Measurements from ENCODE around the gene DLGAP1. TPM values are rescaled to one million over a fixed set of nuclear protein-coding genes. Genes with fewer than 3 reads are reported as not detected.

DLGAP1 gene
- total and polyA plus RNA-seq, 2 of the 13 experiments (the other 11 are each of a cell fraction or from before 2014, with no cell fraction given), result 0.01 TPM; not detected in 1

DNA sequence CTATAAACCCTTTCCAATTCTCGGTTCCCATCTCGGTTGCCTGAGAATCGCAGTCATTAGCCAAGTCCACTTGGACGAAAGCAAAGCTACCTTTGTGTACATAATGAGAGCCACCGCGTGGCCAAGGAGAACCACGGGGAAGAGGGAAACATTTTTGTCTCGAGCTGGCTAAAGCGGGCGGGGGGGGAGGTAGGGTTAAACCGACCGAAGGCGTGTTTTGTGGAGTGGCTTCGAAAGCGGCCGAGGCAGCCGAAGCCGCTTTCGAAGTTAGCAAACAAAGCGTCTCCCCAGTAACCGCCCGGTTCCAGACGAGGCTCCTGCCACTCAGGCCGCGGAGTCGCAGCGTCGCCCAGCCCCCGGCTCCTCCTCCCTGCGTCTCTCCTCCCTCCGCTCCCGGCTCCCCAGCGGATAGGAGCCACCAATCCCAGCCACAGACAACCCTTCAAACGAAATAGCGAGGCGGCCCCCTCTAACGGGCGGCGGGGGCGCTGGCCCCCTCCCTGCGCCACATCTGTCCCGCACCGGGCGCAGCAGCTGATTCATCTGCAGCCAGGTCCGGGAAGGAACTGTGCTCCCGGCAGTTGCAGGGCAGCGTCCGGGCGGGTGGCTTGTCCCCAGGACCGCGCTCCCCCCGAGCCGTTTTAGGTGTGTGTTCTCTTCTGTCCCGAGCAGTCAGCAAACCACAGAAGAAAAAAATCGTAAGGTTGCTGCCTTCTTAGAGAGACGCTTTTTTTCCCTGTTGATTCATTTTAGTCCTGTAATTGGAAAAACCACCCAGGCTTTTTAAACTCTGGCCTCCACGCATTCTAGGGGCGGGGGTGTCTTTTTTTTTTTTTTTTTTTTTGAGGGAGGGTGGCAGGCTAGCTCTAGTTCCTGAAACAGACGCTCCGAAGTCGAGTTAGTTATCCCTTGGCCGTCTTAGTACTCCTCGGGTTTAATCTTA, 1006.9 kb downstream of the DLGAP1 start (continued):
- TF ChIP-seq, protein P1, sequence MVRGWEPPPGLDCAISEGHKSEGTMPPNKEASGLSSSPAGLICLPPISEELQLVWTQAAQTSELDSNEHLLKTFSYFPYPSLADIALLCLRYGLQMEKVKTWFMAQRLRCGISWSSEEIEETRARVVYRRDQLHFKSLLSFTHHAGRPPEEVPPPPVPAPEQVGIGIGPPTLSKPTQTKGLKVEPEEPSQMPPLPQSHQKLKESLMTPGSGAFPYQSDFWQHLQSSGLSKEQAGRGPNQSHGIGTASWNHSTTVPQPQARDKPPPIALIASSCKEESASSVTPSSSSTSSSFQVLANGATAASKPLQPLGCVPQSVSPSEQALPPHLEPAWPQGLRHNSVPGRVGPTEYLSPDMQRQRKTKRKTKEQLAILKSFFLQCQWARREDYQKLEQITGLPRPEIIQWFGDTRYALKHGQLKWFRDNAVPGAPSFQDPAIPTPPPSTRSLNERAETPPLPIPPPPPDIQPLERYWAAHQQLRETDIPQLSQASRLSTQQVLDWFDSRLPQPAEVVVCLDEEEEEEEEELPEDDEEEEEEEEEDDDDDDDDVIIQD (CRISPR knock-in tag; IDR thresholded peaks at IDR 0.05; ENCODE audit: low read depth), result peak; percentile 88
- TF ChIP-seq, protein P2, sequence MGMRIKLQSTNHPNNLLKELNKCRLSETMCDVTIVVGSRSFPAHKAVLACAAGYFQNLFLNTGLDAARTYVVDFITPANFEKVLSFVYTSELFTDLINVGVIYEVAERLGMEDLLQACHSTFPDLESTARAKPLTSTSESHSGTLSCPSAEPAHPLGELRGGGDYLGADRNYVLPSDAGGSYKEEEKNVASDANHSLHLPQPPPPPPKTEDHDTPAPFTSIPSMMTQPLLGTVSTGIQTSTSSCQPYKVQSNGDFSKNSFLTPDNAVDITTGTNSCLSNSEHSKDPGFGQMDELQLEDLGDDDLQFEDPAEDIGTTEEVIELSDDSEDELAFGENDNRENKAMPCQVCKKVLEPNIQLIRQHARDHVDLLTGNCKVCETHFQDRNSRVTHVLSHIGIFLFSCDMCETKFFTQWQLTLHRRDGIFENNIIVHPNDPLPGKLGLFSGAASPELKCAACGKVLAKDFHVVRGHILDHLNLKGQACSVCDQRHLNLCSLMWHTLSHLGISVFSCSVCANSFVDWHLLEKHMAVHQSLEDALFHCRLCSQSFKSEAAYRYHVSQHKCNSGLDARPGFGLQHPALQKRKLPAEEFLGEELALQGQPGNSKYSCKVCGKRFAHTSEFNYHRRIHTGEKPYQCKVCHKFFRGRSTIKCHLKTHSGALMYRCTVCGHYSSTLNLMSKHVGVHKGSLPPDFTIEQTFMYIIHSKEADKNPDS (CRISPR knock-in tag; IDR thresholded peaks at IDR 0.05), result no peak
- TF ChIP-seq ZNF569 (CRISPR knock-in tag; IDR thresholded peaks at IDR 0.05; ENCODE audit: borderline replicate concordance) (0 out of 2 replicates have a peak, but pooled peaks have one; percentile 54), ZNF614 (CRISPR knock-in tag; IDR thresholded peaks at IDR 0.05; ENCODE audit: borderline replicate concordance) (peak; percentile 66; the same call in 1 of the 2 replicates), ZNF878 (CRISPR knock-in tag; IDR thresholded peaks at IDR 0.05) (no peak; the same call in 1 of the 2 replicates), FOXJ3 (CRISPR knock-in tag; IDR thresholded peaks at IDR 0.05; ENCODE audit: borderline replicate concordance) (peak; percentile 86), ZNF703 (CRISPR knock-in tag; IDR thresholded peaks at IDR 0.05; ENCODE audit: borderline replicate concordance) (no peak), ELF3 (CRISPR knock-in tag; IDR thresholded peaks at IDR 0.05) (peak; percentile 85), ZNF850 (CRISPR knock-in tag; conservative IDR thresholded peaks at IDR 0.05) (no peak), HNRNPL (IDR thresholded peaks at IDR 0.05; ENCODE audit: low read depth, low read length) (peak; percentile 71; the same call in 1 of the 2 replicates), SAFB2 (CRISPR knock-in tag; IDR thresholded peaks at IDR 0.05; ENCODE audit: borderline replicate concordance, low read depth) (no peak; the same call in 1 of the 2 replicates), HNF4A (CRISPR knock-in tag; IDR thresholded peaks at IDR 0.05) (peak; percentile 12), ZNF383 (CRISPR knock-in tag; IDR thresholded peaks at IDR 0.05; ENCODE audit: borderline replicate concordance) (no peak), ZNF747 (CRISPR knock-in tag; IDR thresholded peaks at IDR 0.05; ENCODE audit: borderline replicate concordance) (no peak)
- TF ChIP-seq, protein P3, sequence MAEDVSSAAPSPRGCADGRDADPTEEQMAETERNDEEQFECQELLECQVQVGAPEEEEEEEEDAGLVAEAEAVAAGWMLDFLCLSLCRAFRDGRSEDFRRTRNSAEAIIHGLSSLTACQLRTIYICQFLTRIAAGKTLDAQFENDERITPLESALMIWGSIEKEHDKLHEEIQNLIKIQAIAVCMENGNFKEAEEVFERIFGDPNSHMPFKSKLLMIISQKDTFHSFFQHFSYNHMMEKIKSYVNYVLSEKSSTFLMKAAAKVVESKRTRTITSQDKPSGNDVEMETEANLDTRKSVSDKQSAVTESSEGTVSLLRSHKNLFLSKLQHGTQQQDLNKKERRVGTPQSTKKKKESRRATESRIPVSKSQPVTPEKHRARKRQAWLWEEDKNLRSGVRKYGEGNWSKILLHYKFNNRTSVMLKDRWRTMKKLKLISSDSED (CRISPR knock-in tag; IDR thresholded peaks at IDR 0.05), result no peak
- TF ChIP-seq, protein P4, sequence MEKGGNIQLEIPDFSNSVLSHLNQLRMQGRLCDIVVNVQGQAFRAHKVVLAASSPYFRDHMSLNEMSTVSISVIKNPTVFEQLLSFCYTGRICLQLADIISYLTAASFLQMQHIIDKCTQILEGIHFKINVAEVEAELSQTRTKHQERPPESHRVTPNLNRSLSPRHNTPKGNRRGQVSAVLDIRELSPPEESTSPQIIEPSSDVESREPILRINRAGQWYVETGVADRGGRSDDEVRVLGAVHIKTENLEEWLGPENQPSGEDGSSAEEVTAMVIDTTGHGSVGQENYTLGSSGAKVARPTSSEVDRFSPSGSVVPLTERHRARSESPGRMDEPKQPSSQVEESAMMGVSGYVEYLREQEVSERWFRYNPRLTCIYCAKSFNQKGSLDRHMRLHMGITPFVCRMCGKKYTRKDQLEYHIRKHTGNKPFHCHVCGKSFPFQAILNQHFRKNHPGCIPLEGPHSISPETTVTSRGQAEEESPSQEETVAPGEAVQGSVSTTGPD (CRISPR knock-in tag; IDR thresholded peaks at IDR 0.05), result no peak
- TF ChIP-seq, protein P5, sequence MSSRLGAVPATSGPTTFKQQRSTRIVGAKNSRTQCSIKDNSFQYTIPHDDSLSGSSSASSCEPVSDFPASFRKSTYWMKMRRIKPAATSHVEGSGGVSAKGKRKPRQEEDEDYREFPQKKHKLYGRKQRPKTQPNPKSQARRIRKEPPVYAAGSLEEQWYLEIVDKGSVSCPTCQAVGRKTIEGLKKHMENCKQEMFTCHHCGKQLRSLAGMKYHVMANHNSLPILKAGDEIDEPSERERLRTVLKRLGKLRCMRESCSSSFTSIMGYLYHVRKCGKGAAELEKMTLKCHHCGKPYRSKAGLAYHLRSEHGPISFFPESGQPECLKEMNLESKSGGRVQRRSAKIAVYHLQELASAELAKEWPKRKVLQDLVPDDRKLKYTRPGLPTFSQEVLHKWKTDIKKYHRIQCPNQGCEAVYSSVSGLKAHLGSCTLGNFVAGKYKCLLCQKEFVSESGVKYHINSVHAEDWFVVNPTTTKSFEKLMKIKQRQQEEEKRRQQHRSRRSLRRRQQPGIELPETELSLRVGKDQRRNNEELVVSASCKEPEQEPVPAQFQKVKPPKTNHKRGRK (CRISPR knock-in tag; IDR thresholded peaks at IDR 0.05), result no peak
- TF ChIP-seq, protein P6, sequence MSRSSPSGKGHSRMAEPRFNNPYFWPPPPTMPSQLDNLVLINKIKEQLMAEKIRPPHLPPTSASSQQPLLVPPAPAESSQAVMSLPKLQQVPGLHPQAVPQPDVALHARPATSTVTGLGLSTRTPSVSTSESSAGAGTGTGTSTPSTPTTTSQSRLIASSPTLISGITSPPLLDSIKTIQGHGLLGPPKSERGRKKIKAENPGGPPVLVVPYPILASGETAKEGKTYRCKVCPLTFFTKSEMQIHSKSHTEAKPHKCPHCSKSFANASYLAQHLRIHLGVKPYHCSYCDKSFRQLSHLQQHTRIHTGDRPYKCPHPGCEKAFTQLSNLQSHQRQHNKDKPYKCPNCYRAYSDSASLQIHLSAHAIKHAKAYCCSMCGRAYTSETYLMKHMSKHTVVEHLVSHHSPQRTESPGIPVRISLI (CRISPR knock-in tag; IDR thresholded peaks at IDR 0.05; ENCODE audit: borderline replicate concordance), result peak; percentile 52; the same call in 1 of the 2 replicates

Data from HepG2 (cell line).